Epithelial cell of esophagus (primary cell): ENCODE measurements around the gene ASS1.
A peak's percentile ranks its signal among the peaks of the same experiment; 100 is the strongest.

Experiments
- DNase-seq: peaks from one replicate; pipeline ENCODE4 v3.0.0; 2010; ENCODE audit warnings: low read depth
- H3K4me3 ChIP-seq: 2 replicates; pipeline ENCODE4 v1.5.1; 2011; ENCODE audit warnings: mild to moderate bottlenecking, low read length, control low read depth
- TF ChIP-seq, protein P1 (sequence below): IDR thresholded peaks from 2 replicates; pipeline ENCODE4 v1.5.1; 2011; ENCODE audit warnings: low read depth, mild to moderate bottlenecking, low read length, control low read depth, inconsistent platforms; ENCODE audit not compliant: insufficient read depth; ENCODE audit errors: missing control alignments

The ASS1 gene

DNA sequence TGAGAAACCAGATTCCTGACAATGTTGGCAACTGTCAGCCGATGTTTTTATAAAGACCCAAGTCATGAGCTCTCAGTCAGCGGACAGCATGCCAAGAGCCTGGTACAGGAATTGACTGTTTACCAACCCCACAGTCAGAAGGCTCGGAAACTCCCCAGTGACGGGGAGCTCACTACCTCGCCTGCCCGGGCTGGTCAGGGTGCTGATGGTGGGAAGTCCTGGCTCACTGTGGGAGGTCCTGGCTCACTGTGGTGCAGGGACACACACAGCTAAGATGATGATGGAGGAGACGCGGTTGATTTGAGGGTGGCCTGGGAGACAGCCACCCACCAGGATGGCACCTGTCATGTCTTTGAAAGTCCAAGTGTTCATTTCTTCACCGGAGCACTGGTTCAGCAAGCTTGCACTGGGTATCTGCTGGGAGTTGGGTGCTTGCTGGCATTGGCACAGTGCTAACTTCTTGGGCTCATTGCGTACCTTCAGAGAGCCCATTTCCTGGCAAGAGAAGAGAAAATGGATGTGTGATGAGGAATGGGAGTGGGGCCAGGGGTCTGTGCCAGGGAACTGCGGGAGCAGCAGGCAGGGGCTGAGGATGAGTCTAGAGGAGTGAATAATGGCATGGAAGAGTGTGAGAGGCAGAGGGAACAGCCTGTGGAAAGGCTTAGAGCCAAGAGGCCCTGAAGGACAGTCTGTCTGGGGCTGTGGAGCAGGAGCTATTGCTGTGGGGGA is 15.3 kb downstream of the ASS1 start:
- no peak overlapping the region for H3K4me3 ChIP-seq
- no peak for DNase-seq
- TF ChIP-seq, protein P1, sequence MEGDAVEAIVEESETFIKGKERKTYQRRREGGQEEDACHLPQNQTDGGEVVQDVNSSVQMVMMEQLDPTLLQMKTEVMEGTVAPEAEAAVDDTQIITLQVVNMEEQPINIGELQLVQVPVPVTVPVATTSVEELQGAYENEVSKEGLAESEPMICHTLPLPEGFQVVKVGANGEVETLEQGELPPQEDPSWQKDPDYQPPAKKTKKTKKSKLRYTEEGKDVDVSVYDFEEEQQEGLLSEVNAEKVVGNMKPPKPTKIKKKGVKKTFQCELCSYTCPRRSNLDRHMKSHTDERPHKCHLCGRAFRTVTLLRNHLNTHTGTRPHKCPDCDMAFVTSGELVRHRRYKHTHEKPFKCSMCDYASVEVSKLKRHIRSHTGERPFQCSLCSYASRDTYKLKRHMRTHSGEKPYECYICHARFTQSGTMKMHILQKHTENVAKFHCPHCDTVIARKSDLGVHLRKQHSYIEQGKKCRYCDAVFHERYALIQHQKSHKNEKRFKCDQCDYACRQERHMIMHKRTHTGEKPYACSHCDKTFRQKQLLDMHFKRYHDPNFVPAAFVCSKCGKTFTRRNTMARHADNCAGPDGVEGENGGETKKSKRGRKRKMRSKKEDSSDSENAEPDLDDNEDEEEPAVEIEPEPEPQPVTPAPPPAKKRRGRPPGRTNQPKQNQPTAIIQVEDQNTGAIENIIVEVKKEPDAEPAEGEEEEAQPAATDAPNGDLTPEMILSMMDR = no peak

DNA sequence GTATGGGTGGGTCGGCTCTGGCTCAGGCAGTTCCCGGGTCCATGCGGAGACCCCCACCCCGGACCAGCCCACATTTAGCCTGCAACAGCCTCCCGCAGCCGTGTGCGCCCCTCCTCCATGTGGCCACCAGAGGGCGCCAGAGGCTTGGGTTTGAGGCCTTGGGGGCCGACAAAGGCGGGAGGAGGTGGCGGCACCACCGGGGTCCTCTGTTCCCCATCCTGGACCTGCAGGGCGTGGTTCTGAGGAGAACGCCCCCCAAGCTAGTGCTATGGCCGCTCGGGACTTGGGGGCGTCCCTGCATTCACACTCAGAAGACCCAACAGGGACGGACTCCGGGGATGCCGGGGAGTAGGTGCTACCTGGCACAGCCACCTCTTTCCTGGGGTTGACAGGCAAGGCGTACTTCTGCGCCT is 16.5 kb downstream of the ASS1 start:
- DNase-seq = peak; percentile 27
- TF ChIP-seq, protein P1 = peak; percentile 76
- H3K4me3 ChIP-seq = no peak overlapping the region

- no peak for DNase-seq
- TF ChIP-seq, protein P1 = no peak
- H3K4me3 ChIP-seq = no peak overlapping the region
Measured at GRCh38 chr9:130461731-130462130, 17.0 kb downstream of the ASS1 start.

DNA sequence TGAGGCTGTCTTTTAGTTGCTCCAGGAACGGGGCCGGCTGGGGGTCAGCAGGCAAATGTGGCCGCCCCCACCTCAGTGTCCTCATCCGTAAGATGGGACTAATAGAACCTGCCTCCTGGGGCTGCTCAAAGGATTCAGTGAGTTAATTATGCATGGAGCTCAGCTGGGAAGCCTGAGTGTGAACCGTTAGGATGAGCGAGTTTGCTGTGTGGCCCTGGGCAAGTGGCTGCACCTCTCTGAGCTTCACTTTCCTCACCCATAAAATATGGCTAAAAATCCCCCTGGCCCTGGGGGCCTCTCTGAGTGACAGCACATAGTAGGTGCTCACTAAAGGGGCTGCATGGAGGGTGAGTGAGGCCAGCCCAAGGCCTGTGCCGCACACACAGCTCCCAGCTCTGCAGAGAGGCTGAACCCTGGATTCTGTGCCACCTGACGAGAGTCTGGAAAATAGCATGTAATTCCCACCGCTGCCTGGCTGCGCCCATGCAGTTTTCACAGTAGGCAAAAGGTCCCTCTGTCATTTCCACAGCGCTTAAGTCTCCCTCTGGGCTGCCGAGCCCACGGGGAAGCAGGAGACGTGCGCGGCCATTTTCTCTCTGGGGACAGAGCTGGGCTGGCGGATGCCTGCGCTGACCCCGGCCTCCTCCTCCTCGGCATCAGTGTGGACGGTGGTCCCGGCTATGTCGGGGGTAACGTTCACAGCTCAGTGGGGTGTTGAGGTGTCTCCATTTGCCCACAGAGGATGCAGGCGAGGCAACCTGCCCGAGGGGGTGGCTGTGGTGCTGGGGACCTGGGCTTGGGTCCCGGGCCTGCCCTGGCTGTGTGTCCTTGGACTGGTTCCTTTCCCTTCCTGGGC is 18.2 kb downstream of the ASS1 start:
- H3K4me3 ChIP-seq = no peak overlapping the region
- TF ChIP-seq, protein P1 = no peak
- DNase-seq = no peak

GRCh38 chr9:130463763-130464745 is 19.3 kb downstream of the ASS1 start:
- no peak for DNase-seq
- TF ChIP-seq, protein P1 = no peak
- no peak overlapping the region for H3K4me3 ChIP-seq

GRCh38 chr9:130465383-130466096 is 20.8 kb downstream of the ASS1 start:
- DNase-seq = no peak
- no peak overlapping the region for H3K4me3 ChIP-seq
- TF ChIP-seq, protein P1 = no peak
